ENCODE data around the gene CDCP1.

The CDCP1 gene

GRCh38 chr3:45145681-45146614 is at the start of gene CDCP1:
Gene CDCP1 (minus strand): TSS chr3:45146378. CDS start chr3:45146287, 91 bp downstream.
- peak in 1 of 2 experiments; percentile 18 for DNase-seq

GRCh38 chr3:45194791-45195190 is 48.6 kb upstream of the CDCP1 start:
- DNase-seq: no peak

GRCh38 chr3:45191924-45192417 is 45.8 kb upstream of the CDCP1 start:
- DNase-seq: peak in 1 of 2 experiments; percentile 47

GRCh38 chr3:45191424-45191823 is 45.2 kb upstream of the CDCP1 start:
- DNase-seq: no peak

- peak; percentile 79 to 91 for DNase-seq
Measured at GRCh38 chr3:45188719-45189659, 42.8 kb upstream of the CDCP1 start.

- no peak for DNase-seq
Measured at GRCh38 chr3:45187694-45188141, 41.5 kb upstream of the CDCP1 start.

- DNase-seq: no peak
Measured at GRCh38 chr3:45186871-45187270, 40.7 kb upstream of the CDCP1 start.

GRCh38 chr3:45185461-45185860 is 39.3 kb upstream of the CDCP1 start:
- no peak for DNase-seq

- no peak for DNase-seq
Measured at GRCh38 chr3:45185052-45185451, 38.9 kb upstream of the CDCP1 start.

GRCh38 chr3:45183872-45184262 is 37.7 kb upstream of the CDCP1 start:
- no peak for DNase-seq

- no peak for DNase-seq
Measured at GRCh38 chr3:45182915-45183871, 37.0 kb upstream of the CDCP1 start.

- no peak for DNase-seq
Measured at GRCh38 chr3:45181496-45181895, 35.3 kb upstream of the CDCP1 start.

GRCh38 chr3:45180899-45181298 is 34.7 kb upstream of the CDCP1 start:
- DNase-seq: no peak

- DNase-seq: no peak
Measured at GRCh38 chr3:45180051-45180450, 33.9 kb upstream of the CDCP1 start.

- DNase-seq: no peak
Measured at GRCh38 chr3:45179163-45179562, 33.0 kb upstream of the CDCP1 start.

- DNase-seq: no peak
Measured at GRCh38 chr3:45178183-45179023, 32.2 kb upstream of the CDCP1 start.

GRCh38 chr3:45176912-45177311 is 30.7 kb upstream of the CDCP1 start:
- DNase-seq: no peak

- no peak for DNase-seq
Measured at GRCh38 chr3:45174234-45174633, 28.1 kb upstream of the CDCP1 start.

GRCh38 chr3:45173776-45174175 is 27.6 kb upstream of the CDCP1 start:
- DNase-seq: no peak

GRCh38 chr3:45171283-45171682 is 25.1 kb upstream of the CDCP1 start:
- no peak for DNase-seq

GRCh38 chr3:45170096-45170495 is 23.9 kb upstream of the CDCP1 start:
- no peak for DNase-seq

Measured in NCI-H524 (cell line).